Naive thymus-derived CD4-positive, alpha-beta T cell (primary cell): Measurements from ENCODE around the gene GRHL3. TPM values are rescaled to one million over a fixed set of nuclear protein-coding genes. Genes with fewer than 3 reads are reported as not detected.

Source experiments
- ATAC-seq: fragments of 150-1000 bp; cut with Tn5 transposase; 2 replicates; pipeline ENCODE4 v1.10.0; 2021; ENCODE audit warnings: mild to moderate bottlenecking, moderate library complexity
- CTCF ChIA-PET: fragments of 350-600 bp; sonication (Branson Sonifier 250); formaldehyde crosslinking; loops from one replicate; lab custom pipeline; 2021; ENCODE audit warnings: antibody characterized with exemption; lab: Charles Lee
- POLR2A ChIA-PET: fragments of 350-600 bp; sonication (Branson Sonifier 250); formaldehyde crosslinking; loops from one replicate; lab custom pipeline; 2021; ENCODE audit warnings: antibody characterized with exemption, inconsistent platforms; lab: Charles Lee
- DNase-seq, 9 donors: peaks; one replicate each; pipeline versions ENCODE4 v3.0.0 to v3.0.0-alpha.2; 2020 to 2022; ENCODE audit warnings: mixed read lengths in 1 of 9
- H3K27ac ChIP-seq: one replicate; pipeline ENCODE4 v1.7.0; 2013; ENCODE audit warnings: mild to moderate bottlenecking, low read depth, low read length, moderate library complexity
- H3K27me3 ChIP-seq, 2 donors: one replicate each; pipeline ENCODE4 v1.7.0; 2013; ENCODE audit warnings: low read length in 2 of 2, mild to moderate bottlenecking in 2 of 2, moderate library complexity in 2 of 2; ENCODE audit not compliant: control insufficient read depth in 2 of 2, insufficient read depth in 2 of 2
- H3K36me3 ChIP-seq, 3 experiments: 1 replicate in 2 of 3; 2 replicates in 1 of 3; pipeline ENCODE4 v1.7.0; 2013; ENCODE audit warnings: low read length in 3 of 3, mild to moderate bottlenecking in 3 of 3, moderate library complexity in 1 of 3; ENCODE audit not compliant: insufficient read depth in 3 of 3, control insufficient read depth in 2 of 3
- H3K4me1 ChIP-seq, 2 donors: one replicate each; pipeline ENCODE4 v1.7.0; 2013; ENCODE audit warnings: low read length in 2 of 2, mild to moderate bottlenecking in 2 of 2, moderate library complexity in 1 of 2; ENCODE audit not compliant: control insufficient read depth in 2 of 2, insufficient read depth in 2 of 2
- H3K4me3 ChIP-seq: 2 replicates; pipeline ENCODE4 v1.7.0; 2013; ENCODE audit warnings: mild to moderate bottlenecking, low read length
- H3K9me3 ChIP-seq, 3 experiments: 1 replicate in 2 of 3; 2 replicates in 1 of 3; pipeline ENCODE4 v1.7.0; 2013; ENCODE audit warnings: low read length in 3 of 3; ENCODE audit not compliant: control insufficient read depth in 2 of 3
- H3K27ac Mint-ChIP-seq, 9 donors: one replicate each; pipeline ENCODE4 v1.8.0; 2020 to 2022; ENCODE audit warnings: mixed read lengths in 9 of 9, mild to moderate bottlenecking in 8 of 9, moderate library complexity in 5 of 9, inconsistent platforms in 2 of 9
- H3K27me3 Mint-ChIP-seq, 5 donors: one replicate each; pipeline ENCODE4 v1.8.0; 2021 to 2022; ENCODE audit warnings: mixed read lengths in 5 of 5, mild to moderate bottlenecking in 1 of 5
- H3K36me3 Mint-ChIP-seq, 5 donors: one replicate each; pipeline ENCODE4 v1.8.0; 2020 to 2022; ENCODE audit warnings: mixed read lengths in 5 of 5, mild to moderate bottlenecking in 3 of 5, inconsistent platforms in 1 of 5
- H3K4me1 Mint-ChIP-seq, 7 donors: one replicate each; pipeline ENCODE4 v1.8.0; 2020 to 2022; ENCODE audit warnings: mixed read lengths in 7 of 7, mild to moderate bottlenecking in 3 of 7, inconsistent platforms in 1 of 7
- H3K4me3 Mint-ChIP-seq, 10 donors: one replicate each; pipeline ENCODE4 v1.8.0; 2020 to 2022; ENCODE audit warnings: mild to moderate bottlenecking in 10 of 10, mixed read lengths in 10 of 10, moderate library complexity in 6 of 10, inconsistent platforms in 2 of 10
- H3K9me3 Mint-ChIP-seq, 11 donors: one replicate each; pipeline ENCODE4 v1.8.0; 2020 to 2022; ENCODE audit warnings: mixed read lengths in 11 of 11, mild to moderate bottlenecking in 4 of 11, inconsistent platforms in 1 of 11, moderate library complexity in 1 of 11
- intact Hi-C, 2 donors: fragments of 100-400 bp; cut with micrococcal nuclease; formaldehyde crosslinking; loops; one replicate each; pipeline ENCODE4 v1.15.1; 2023
- polyA plus RNA-seq, 2 donors: library from polyadenylated mRNA; unstranded; fragments of 300-500 nt; fragmentation: Illumina TruSeq; gene quantifications; one replicate each; pipeline ENCODE4 v1.2.3, GENCODE V29; 2021
- total RNA-seq, 6 experiments: library from RNA in 5 of 6; stranded (reverse) in 5 of 6; gene quantifications; 1 replicate in 5 of 6; 2 replicates in 1 of 6; pipeline ENCODE4 v1.2.3 and lab custom pipeline; 2021 to 2026

The GRHL3 gene
- total and polyA plus RNA-seq, 7 experiments from 2014 or later: not detected

DNA sequence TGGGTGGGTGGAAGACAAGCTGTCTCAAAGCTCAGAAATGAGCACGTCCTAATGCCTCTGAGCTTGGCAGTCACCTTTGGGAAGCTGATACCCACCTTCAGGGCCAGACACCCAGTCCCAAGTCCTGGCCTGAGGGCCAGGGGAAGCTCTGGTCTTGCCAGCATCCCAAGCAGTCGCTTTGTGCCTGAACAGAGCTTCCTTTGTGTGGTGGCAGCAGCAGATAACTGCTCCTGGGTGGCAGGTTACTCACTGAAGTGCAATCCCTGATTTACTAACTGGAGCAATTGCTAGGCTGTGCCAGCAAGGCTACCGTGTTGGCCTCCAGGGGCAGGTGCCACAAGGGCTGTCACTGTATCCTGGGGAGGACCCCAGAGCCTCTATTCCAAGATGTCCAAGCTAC lies 40.4 kb upstream of the GRHL3 start:
- Histone ChIP-seq H3K4me1 (no peaks in the 10 kb centered on the region), H3K27ac (no peak overlapping the region), H3K4me3 (no peak overlapping the region), H3K9me3 (no peaks in the 10 kb centered on the region), H3K27me3 (no peaks in the 10 kb centered on the region), H3K36me3 (no peaks in the 10 kb centered on the region)
- intact Hi-C loops: no loop called here
- POLR2A ChIA-PET: no interaction called here
- Mint-ChIP-seq H3K9me3 (peaks cover 0 to 3% (median 0%) of the 10 kb centered on the region in 11 donors), H3K4me3 (no peak overlapping the region), H3K36me3 (no peaks in the 10 kb centered on the region), H3K4me1 (peaks cover 0 to 13% (median 0%) of the 10 kb centered on the region in 7 donors), H3K27me3 (peaks cover 5 to 24% (median 11%) of the 10 kb centered on the region in 5 donors), H3K27ac (no peak overlapping the region)
- CTCF ChIA-PET: no interaction called here
- ATAC-seq: no peak
- DNase-seq: no peak

DNA sequence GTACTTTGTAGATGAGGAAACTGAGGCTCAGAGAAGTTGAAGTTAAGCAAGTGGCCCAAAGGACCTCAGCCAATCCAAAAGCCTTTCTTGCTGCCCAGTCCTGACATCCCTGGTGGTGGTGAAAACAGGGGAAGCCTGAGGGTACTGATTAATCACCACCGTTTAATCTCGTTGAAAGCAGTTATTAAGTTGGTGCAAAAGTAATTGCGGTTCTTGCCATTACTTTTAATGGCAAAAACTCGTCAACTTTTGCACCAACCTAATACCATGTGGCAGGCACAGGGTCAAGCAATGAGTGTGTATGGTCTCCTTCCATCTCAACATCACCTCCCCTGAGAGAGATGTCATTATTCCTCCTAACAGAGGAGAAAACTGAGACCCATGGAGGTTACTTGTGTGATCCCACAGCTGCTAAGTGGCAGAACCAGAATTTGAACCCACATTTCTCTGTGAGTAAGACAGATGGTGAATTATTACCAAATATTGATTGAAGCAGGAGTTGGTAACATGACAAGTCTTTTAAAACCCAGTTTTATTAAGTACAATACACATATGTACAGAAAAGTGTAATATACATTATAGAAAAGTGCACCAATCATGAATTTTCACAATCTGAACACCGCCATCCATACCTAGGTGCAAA lies 39.4 kb upstream of the GRHL3 start:
- ATAC-seq: no peak
- Histone ChIP-seq H3K36me3 (no peaks in the 10 kb centered on the region), H3K4me1 (no peaks in the 10 kb centered on the region), H3K9me3 (no peaks in the 10 kb centered on the region), H3K27me3 (no peaks in the 10 kb centered on the region), H3K27ac (no peak overlapping the region), H3K4me3 (no peak overlapping the region)
- Mint-ChIP-seq H3K27me3 (peaks cover 0 to 19% (median 6%) of the 10 kb centered on the region in 5 donors), H3K4me3 (no peak overlapping the region), H3K4me1 (peaks cover 0 to 13% (median 0%) of the 10 kb centered on the region in 7 donors), H3K36me3 (no peaks in the 10 kb centered on the region), H3K27ac (no peak overlapping the region), H3K9me3 (no peaks in the 10 kb centered on the region)
- no peak for DNase-seq
- intact Hi-C loops: no loop called here
- ChIA-PET CTCF (no interaction called here), POLR2A (no interaction called here)

DNA sequence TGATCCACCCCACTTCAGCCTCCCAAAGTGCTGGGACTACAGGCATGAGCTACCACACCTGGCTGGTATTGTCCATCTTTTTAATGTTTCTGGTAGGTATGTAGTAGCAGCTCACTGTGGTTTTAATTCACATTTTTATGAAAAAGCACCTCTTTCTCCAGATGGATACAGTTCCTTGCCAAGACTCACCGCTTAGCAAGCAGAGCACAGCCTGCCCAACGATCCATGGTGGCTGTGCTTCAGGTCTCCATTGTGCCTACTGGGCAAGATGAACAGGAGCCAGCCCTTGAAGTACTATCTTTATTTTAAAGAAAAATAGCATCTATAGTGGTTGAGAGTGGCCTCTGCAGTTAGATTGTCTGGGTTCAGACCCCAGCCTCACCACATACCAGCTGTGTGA lies 37.6 kb upstream of the GRHL3 start:
- Mint-ChIP-seq H3K27ac (no peak overlapping the region), H3K27me3 (peaks cover 0 to 9% (median 6%) of the 10 kb centered on the region in 5 donors), H3K9me3 (no peaks in the 10 kb centered on the region), H3K4me3 (no peak overlapping the region), H3K36me3 (no peaks in the 10 kb centered on the region), H3K4me1 (peaks cover 0 to 13% (median 0%) of the 10 kb centered on the region in 7 donors)
- H3K4me3 ChIP-seq: no peak overlapping the region
- H3K27me3 ChIP-seq: no peaks in the 10 kb centered on the region
- no peak overlapping the region for H3K27ac ChIP-seq
- no peaks in the 10 kb centered on the region for H3K9me3 ChIP-seq
- no peaks in the 10 kb centered on the region for H3K4me1 ChIP-seq
- DNase-seq (no peak), ATAC-seq (no peak)
- intact Hi-C loops: no loop called here
- no peaks in the 10 kb centered on the region for H3K36me3 ChIP-seq
- POLR2A ChIA-PET: no interaction called here
- CTCF ChIA-PET: no interaction called here

DNA sequence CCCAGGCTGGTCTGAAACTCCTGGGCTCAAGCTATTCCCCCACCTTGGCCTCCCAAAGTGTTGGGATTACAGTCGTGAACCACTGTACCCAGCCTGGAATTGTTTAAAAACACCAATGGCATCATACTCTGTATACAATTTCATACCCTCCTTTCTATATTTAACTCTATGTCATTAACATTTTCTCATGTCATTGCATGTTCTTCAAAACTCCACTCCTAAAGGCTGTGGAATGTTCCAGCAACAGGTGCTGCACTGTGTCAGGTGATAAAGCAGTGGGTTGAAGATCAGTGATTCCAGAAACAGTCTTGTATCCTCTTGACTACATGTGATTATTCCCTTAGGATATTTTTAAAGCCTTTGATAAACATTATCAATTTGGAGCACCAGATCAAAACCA lies 36.7 kb upstream of the GRHL3 start:
- H3K4me3 ChIP-seq: no peak overlapping the region
- H3K27me3 ChIP-seq: no peaks in the 10 kb centered on the region
- no peaks in the 10 kb centered on the region for H3K9me3 Mint-ChIP-seq
- ChIA-PET CTCF (interaction anchor here (0.6 kb wide), 1 partner anchor 22 kb away, joined by 3 read pairs; no protein-coding TSS in a partner anchor), POLR2A (no interaction called here)
- no peaks in the 10 kb centered on the region for H3K4me1 ChIP-seq
- no peak overlapping the region for H3K4me3 Mint-ChIP-seq
- H3K9me3 ChIP-seq: no peaks in the 10 kb centered on the region
- H3K36me3 Mint-ChIP-seq: no peaks in the 10 kb centered on the region
- no peak overlapping the region for H3K27ac ChIP-seq
- DNase-seq: no peak
- H3K27me3 Mint-ChIP-seq: peaks cover 0 to 9% (median 4%) of the 10 kb centered on the region in 5 donors
- H3K27ac Mint-ChIP-seq: no peak overlapping the region
- intact Hi-C loops: no loop called here
- H3K36me3 ChIP-seq: no peaks in the 10 kb centered on the region
- ATAC-seq: no peak
- H3K4me1 Mint-ChIP-seq: peaks cover 0 to 7% (median 0%) of the 10 kb centered on the region in 7 donors

GRCh38 chr1:24283326-24284155 lies 35.6 kb upstream of the GRHL3 start:
- Histone ChIP-seq H3K27ac (no peak overlapping the region), H3K4me1 (no peaks in the 10 kb centered on the region), H3K9me3 (no peaks in the 10 kb centered on the region), H3K36me3 (no peaks in the 10 kb centered on the region), H3K4me3 (no peak overlapping the region), H3K27me3 (no peaks in the 10 kb centered on the region)
- CTCF ChIA-PET: no interaction called here
- Mint-ChIP-seq H3K27me3 (peaks cover 0 to 12% (median 3%) of the 10 kb centered on the region in 5 donors), H3K27ac (no peak overlapping the region), H3K4me1 (no peaks in the 10 kb centered on the region), H3K4me3 (no peak overlapping the region), H3K9me3 (no peaks in the 10 kb centered on the region), H3K36me3 (no peaks in the 10 kb centered on the region)
- intact Hi-C loops: no loop called here
- POLR2A ChIA-PET: no interaction called here
- no peak for DNase-seq
- ATAC-seq: no peak

GRCh38 chr1:24284156-24284471 lies 35.0 kb upstream of the GRHL3 start:
- Histone ChIP-seq H3K27me3 (no peaks in the 10 kb centered on the region), H3K36me3 (no peaks in the 10 kb centered on the region), H3K9me3 (no peaks in the 10 kb centered on the region), H3K4me1 (no peaks in the 10 kb centered on the region), H3K4me3 (no peak overlapping the region), H3K27ac (no peak overlapping the region)
- DNase-seq (no peak), ATAC-seq (no peak)
- ChIA-PET POLR2A (no interaction called here), CTCF (no interaction called here)
- Mint-ChIP-seq H3K36me3 (no peaks in the 10 kb centered on the region), H3K27ac (no peak overlapping the region), H3K27me3 (peaks cover 0 to 12% (median 3%) of the 10 kb centered on the region in 5 donors), H3K4me3 (no peak overlapping the region), H3K9me3 (no peaks in the 10 kb centered on the region), H3K4me1 (no peaks in the 10 kb centered on the region)
- intact Hi-C loops: no loop called here

GRCh38 chr1:24285231-24285630 lies 33.9 kb upstream of the GRHL3 start:
- H3K27ac ChIP-seq: no peak overlapping the region
- no peaks in the 10 kb centered on the region for H3K4me1 Mint-ChIP-seq
- peaks cover 0 to 14% (median 3%) of the 10 kb centered on the region in 5 donors for H3K27me3 Mint-ChIP-seq
- H3K4me3 Mint-ChIP-seq: no peak overlapping the region
- no peak for ATAC-seq
- POLR2A ChIA-PET: no interaction called here
- H3K9me3 Mint-ChIP-seq: no peaks in the 10 kb centered on the region
- H3K4me3 ChIP-seq: no peak overlapping the region
- intact Hi-C loops: no loop called here
- no peaks in the 10 kb centered on the region for H3K36me3 Mint-ChIP-seq
- H3K9me3 ChIP-seq: no peaks in the 10 kb centered on the region
- DNase-seq: no peak
- no peaks in the 10 kb centered on the region for H3K27me3 ChIP-seq
- H3K4me1 ChIP-seq: no peaks in the 10 kb centered on the region
- H3K27ac Mint-ChIP-seq: no peak overlapping the region
- CTCF ChIA-PET: no interaction called here
- H3K36me3 ChIP-seq: no peaks in the 10 kb centered on the region
